MM.1S (cell line): ENCODE data around the gene LTB.

Source experiments
- CTCF ChIP-seq: fragments of 300-600 bp; sonication (generic); IDR thresholded peaks from 2 replicates; pipeline ENCODE4 v1.5.1; 2016; ENCODE audit warnings: antibody characterized with exemption, low read length, mixed read lengths
- EZH2 ChIP-seq: fragments of 300-600 bp; sonication (generic); optimal IDR thresholded peaks from 2 replicates; pipeline ENCODE3; 2017; ENCODE audit warnings: low read depth, mild to moderate bottlenecking, antibody characterized with exemption, low read length, mixed read lengths

- TF ChIP-seq CTCF (no peak), EZH2 (no peak)
These were observed 21.5 kb downstream of the LTB start for GRCh38 chr6:31560697-31561058.
